Urinary bladder (tissue), 4 donors: ENCODE results near the gene CCDC13. TPM values are rescaled to one million over a fixed set of nuclear protein-coding genes. Genes with fewer than 3 reads are reported as not detected.

Experiments used
- DNase-seq: peaks from one replicate; pipeline ENCODE4 v3.0.0-alpha.2; 2015; ENCODE audit errors: extremely low spot score
- H3K27ac ChIP-seq: one replicate; pipeline ENCODE4 v1.5.1; 2013; ENCODE audit warnings: low read depth, mild to moderate bottlenecking, moderate library complexity
- H3K36me3 ChIP-seq: one replicate; pipeline ENCODE4 v1.6.1; 2013; ENCODE audit warnings: mild to moderate bottlenecking, moderate library complexity; ENCODE audit not compliant: insufficient read depth
- H3K4me1 ChIP-seq: one replicate; pipeline ENCODE4 v1.6.1; 2013; ENCODE audit warnings: mild to moderate bottlenecking, moderate library complexity; ENCODE audit not compliant: insufficient read depth
- H3K4me3 ChIP-seq: one replicate; pipeline ENCODE4 v1.5.1; 2013; ENCODE audit warnings: low read depth, low read length
- WGBS: extraction: QIAGEN DNeasy Blood & Tissue Kit; methylation state at CpG from one replicate; pipeline ENCODE4 v1.1.7; 2013; 5-methylcytosine and 5-hydroxymethylcytosine counted together
- polyA plus RNA-seq: library from polyadenylated mRNA; stranded (reverse); fragments of 200-250 nt; gene quantifications from one replicate; pipeline ENCODE4 v1.2.3, GENCODE V29; 2013
- total RNA-seq: library from RNA; depleted of rRNA; stranded (reverse); fragments of >200 nt; gene quantifications from one replicate; pipeline ENCODE4 v1.2.3, GENCODE V29; 2014
- donor health status: healthy with polysubstance abuse.
- donor health status: healthy.

Gene CCDC13
- total and polyA plus RNA-seq, 2 donors, result 1.1 to 1.5 TPM

- Histone ChIP-seq H3K36me3 (no peaks in the 10 kb centered on the region), H3K27ac (no peak overlapping the region)
- no peak for DNase-seq
Measured at GRCh38 chr3:42743204-42743995, 29.7 kb downstream of the CCDC13 start.

GRCh38 chr3:42742688-42743087, 30.4 kb downstream of the CCDC13 start:
- Histone ChIP-seq H3K4me3 (no peak overlapping the region), H3K4me1 (no peaks in the 10 kb centered on the region), H3K27ac (no peak overlapping the region), H3K36me3 (no peaks in the 10 kb centered on the region)
- no peak for DNase-seq
- 94% methylated on average over 9 of the region's 9 CpGs for WGBS

More at GRCh38 chr3:42743204-42743995, 29.7 kb downstream of the CCDC13 start:
- 95% methylated on average over 7 of the region's 7 CpGs for WGBS
- H3K4me3 ChIP-seq, result no peak overlapping the region
- no peaks in the 10 kb centered on the region for H3K4me1 ChIP-seq

GRCh38 chr3:42742259-42742658, 30.8 kb downstream of the CCDC13 start:
- DNase-seq, result no peak
- Histone ChIP-seq H3K4me1 (no peaks in the 10 kb centered on the region), H3K4me3 (no peak overlapping the region), H3K36me3 (no peaks in the 10 kb centered on the region), H3K27ac (no peak overlapping the region)
- 93% methylated on average over 4 of the region's 4 CpGs for WGBS

GRCh38 chr3:42741796-42742195, 31.3 kb downstream of the CCDC13 start:
- Histone ChIP-seq H3K4me1 (no peaks in the 10 kb centered on the region), H3K4me3 (no peak overlapping the region), H3K36me3 (no peaks in the 10 kb centered on the region), H3K27ac (no peak overlapping the region)
- no peak for DNase-seq
- WGBS, result 87% methylated on average over 3 of the region's 3 CpGs

GRCh38 chr3:42739401-42740158, 33.5 kb downstream of the CCDC13 start:
- DNase-seq, result no peak
- WGBS, result 88% methylated on average over 12 of the region's 12 CpGs
- Histone ChIP-seq H3K27ac (no peak overlapping the region), H3K36me3 (no peaks in the 10 kb centered on the region), H3K4me1 (no peaks in the 10 kb centered on the region), H3K4me3 (no peak overlapping the region)

- WGBS, result 90% methylated on average over 6 of the region's 6 CpGs
- no peaks in the 10 kb centered on the region for H3K36me3 ChIP-seq
- no peaks in the 10 kb centered on the region for H3K4me1 ChIP-seq
- no peak overlapping the region for H3K4me3 ChIP-seq
- H3K27ac ChIP-seq, result no peak overlapping the region
- DNase-seq, result no peak
Measured at GRCh38 chr3:42736531-42736930, 36.5 kb downstream of the CCDC13 start.

- no peak overlapping the region for H3K27ac ChIP-seq
- 40% methylated on average over 1 of the region's 1 CpG for WGBS
Measured at GRCh38 chr3:42736081-42736480, 37.0 kb downstream of the CCDC13 start.

GRCh38 chr3:42735615-42736014, 37.4 kb downstream of the CCDC13 start:
- no peak for DNase-seq
- H3K27ac ChIP-seq, result no peak overlapping the region
- 94% methylated on average over 12 of the region's 12 CpGs for WGBS
- no peaks in the 10 kb centered on the region for H3K4me1 ChIP-seq
- no peak overlapping the region for H3K4me3 ChIP-seq
- H3K36me3 ChIP-seq, result no peaks in the 10 kb centered on the region

More at GRCh38 chr3:42736081-42736480, 37.0 kb downstream of the CCDC13 start:
- no peaks in the 10 kb centered on the region for H3K4me1 ChIP-seq
- no peaks in the 10 kb centered on the region for H3K36me3 ChIP-seq
- H3K4me3 ChIP-seq, result no peak overlapping the region
- no peak for DNase-seq

- no peak for DNase-seq
- WGBS, result 83% methylated on average over 8 of the region's 8 CpGs
- no peak overlapping the region for H3K4me3 ChIP-seq
- no peaks in the 10 kb centered on the region for H3K36me3 ChIP-seq
- no peak overlapping the region for H3K27ac ChIP-seq
- no peaks in the 10 kb centered on the region for H3K4me1 ChIP-seq
Measured at GRCh38 chr3:42735019-42735418, 38.0 kb downstream of the CCDC13 start.

- Histone ChIP-seq H3K36me3 (no peaks in the 10 kb centered on the region), H3K4me3 (no peak overlapping the region), H3K27ac (no peak overlapping the region), H3K4me1 (no peaks in the 10 kb centered on the region)
- DNase-seq, result no peak
- WGBS, result 81% methylated on average over 6 of the region's 6 CpGs
Measured at GRCh38 chr3:42734263-42734860, 38.7 kb downstream of the CCDC13 start.

- Histone ChIP-seq H3K4me1 (no peaks in the 10 kb centered on the region), H3K4me3 (no peak overlapping the region), H3K36me3 (no peaks in the 10 kb centered on the region), H3K27ac (no peak overlapping the region)
- WGBS, result 85% methylated on average over 13 of the region's 13 CpGs
- no peak for DNase-seq
Measured at GRCh38 chr3:42733501-42734262, 39.4 kb downstream of the CCDC13 start.

- WGBS, result 79% methylated on average over 9 of the region's 9 CpGs
- H3K4me3 ChIP-seq, result no peak overlapping the region
- H3K4me1 ChIP-seq, result no peaks in the 10 kb centered on the region
- H3K27ac ChIP-seq, result no peak overlapping the region
- DNase-seq, result no peak
- H3K36me3 ChIP-seq, result no peaks in the 10 kb centered on the region
Measured at GRCh38 chr3:42732829-42733459, 40.1 kb downstream of the CCDC13 start.
